ENCODE results near the gene LCOR. TPM values are rescaled to one million over a fixed set of nuclear protein-coding genes. Genes with fewer than 3 reads are reported as not detected.
A peak's percentile ranks its signal among the peaks of the same experiment; 100 is the strongest.

LCOR gene
- total and polyA plus RNA-seq, 9 of the 15 experiments (the other 6 are each of a cell fraction or from before 2014, with no cell fraction given) = 3.6 to 25.2 (median 14.4) TPM

GRCh38 chr10:96831867-96832720, at the start of gene LCOR (continued):
- no peak; the same call in 1 of the 2 replicates for TF ChIP-seq ZNF584 (CRISPR knock-in tag; IDR thresholded peaks at IDR 0.05; ENCODE audit: low read depth)
- TF ChIP-seq CEBPZ (IDR thresholded peaks at IDR 0.05; ENCODE audit: borderline replicate concordance, low read depth, low read length) = no peak
- no peak for TF ChIP-seq ARNT (IDR thresholded peaks at IDR 0.05)
- TF ChIP-seq PKNOX1 (IDR thresholded peaks at IDR 0.05) = peak; percentile 60; the same call in 1 of the 2 replicates
- no peak for TF ChIP-seq ELK1 (CRISPR knock-in tag; IDR thresholded peaks at IDR 0.05)
- no peak for TF ChIP-seq MED1 (CRISPR knock-in tag; IDR thresholded peaks at IDR 0.05; ENCODE audit: borderline replicate concordance)
- TF ChIP-seq ZNF12 (CRISPR knock-in tag; IDR thresholded peaks at IDR 0.05) = peak; percentile 67; the same call in 1 of the 2 replicates
- no peak for TF ChIP-seq L3MBTL2 (IDR thresholded peaks at IDR 0.05)
- no peak for TF ChIP-seq ADNP (tag; IDR thresholded peaks at IDR 0.05)
- TF ChIP-seq CCNT2 (IDR thresholded peaks at IDR 0.05; ENCODE audit: borderline replicate concordance, extremely low read depth, insufficient read length, low read depth, low read length) = peak; percentile 92
- no peak for TF ChIP-seq NCOA2 (IDR thresholded peaks at IDR 0.05; ENCODE audit: partially characterized antibody in 2 of 2)
- no peak for TF ChIP-seq SRF (CRISPR knock-in tag; IDR thresholded peaks at IDR 0.05)
- TF ChIP-seq ZNF778 (CRISPR knock-in tag; IDR thresholded peaks at IDR 0.05) = no peak
- TF ChIP-seq ZNF639 (CRISPR knock-in tag; conservative IDR thresholded peaks at IDR 0.05 in 1 of 2, IDR thresholded peaks at IDR 0.05 in 1 of 2) = peak in 1 of 2 experiments; percentile 100; a peak in 2 of 4 replicates
- no peak for TF ChIP-seq PCBP2 (IDR thresholded peaks at IDR 0.05; ENCODE audit: low read depth, low read length, poor library complexity, severe bottlenecking)
- TF ChIP-seq TGIF2 (CRISPR knock-in tag; IDR thresholded peaks at IDR 0.05) = no peak
- TF ChIP-seq HNRNPUL1 (IDR thresholded peaks at IDR 0.05; ENCODE audit: low read length) = no peak
- TF ChIP-seq SPI1 (IDR thresholded peaks at IDR 0.05; ENCODE audit: borderline replicate concordance, low read depth, low read length) = no peak
- no peak for TF ChIP-seq CSDE1 (IDR thresholded peaks at IDR 0.05)
- peak; percentile 93; the same call in 1 of the 2 replicates for TF ChIP-seq ZNF766 (CRISPR knock-in tag; conservative IDR thresholded peaks at IDR 0.05)
